Measurements from ENCODE around the gene R3HDM2.

R3HDM2 gene

DNA sequence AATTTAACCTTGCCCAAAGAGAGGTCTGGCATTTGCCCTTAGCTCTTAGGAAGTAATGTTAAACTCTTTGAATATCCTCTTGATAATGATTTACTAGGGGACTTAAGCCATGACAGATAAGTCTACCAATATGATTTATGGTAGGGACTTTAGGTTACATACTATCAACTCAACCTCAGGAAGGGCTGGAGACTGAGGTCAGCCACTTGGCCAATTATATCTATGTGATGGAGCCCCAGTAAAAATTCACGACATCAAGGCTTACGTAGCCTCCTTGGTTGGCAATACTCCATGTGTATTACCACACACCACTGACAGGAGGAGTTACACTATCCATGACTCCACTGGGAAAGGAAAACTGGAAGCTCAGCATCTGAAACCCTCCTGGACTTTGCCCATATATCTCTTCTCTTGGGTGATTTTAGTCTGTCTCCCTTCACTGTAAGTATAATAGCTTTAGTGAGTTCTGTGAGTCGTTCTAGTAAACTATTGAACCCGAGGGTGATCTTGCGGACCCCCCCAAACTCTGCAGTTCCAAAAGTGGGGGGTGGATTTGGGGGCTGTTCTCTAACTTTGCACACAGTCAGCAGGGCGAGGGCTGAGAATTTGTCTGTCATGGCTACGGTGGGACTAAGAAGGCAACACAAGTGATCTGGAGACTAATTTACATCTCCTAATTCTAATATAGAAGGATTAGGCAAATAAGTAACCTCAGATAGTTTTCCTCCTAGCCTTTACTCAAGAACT lies 62.3 kb downstream of the R3HDM2 start:
- TF ChIP-seq, protein P1, sequence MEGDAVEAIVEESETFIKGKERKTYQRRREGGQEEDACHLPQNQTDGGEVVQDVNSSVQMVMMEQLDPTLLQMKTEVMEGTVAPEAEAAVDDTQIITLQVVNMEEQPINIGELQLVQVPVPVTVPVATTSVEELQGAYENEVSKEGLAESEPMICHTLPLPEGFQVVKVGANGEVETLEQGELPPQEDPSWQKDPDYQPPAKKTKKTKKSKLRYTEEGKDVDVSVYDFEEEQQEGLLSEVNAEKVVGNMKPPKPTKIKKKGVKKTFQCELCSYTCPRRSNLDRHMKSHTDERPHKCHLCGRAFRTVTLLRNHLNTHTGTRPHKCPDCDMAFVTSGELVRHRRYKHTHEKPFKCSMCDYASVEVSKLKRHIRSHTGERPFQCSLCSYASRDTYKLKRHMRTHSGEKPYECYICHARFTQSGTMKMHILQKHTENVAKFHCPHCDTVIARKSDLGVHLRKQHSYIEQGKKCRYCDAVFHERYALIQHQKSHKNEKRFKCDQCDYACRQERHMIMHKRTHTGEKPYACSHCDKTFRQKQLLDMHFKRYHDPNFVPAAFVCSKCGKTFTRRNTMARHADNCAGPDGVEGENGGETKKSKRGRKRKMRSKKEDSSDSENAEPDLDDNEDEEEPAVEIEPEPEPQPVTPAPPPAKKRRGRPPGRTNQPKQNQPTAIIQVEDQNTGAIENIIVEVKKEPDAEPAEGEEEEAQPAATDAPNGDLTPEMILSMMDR (IDR thresholded peaks at IDR 0.05): no peak

DNA sequence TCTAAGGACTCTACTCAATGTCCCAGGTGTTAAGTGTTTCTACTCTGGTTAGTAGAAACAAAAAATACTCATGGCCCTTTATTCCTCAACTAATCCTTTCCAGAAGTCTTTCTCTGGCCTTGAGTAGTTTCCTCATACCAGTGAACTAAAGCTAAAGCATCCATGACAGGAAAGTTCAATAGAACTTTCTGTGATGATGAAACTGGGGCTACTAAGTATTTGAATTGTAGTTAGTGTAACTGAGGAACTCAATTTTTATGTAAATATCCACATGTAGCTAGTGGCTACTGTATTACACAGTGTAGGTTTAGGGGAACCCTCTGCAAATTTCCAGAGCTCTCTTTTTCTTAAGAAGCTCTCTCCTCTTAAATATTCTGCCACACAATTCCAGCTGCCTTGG lies 63.7 kb downstream of the R3HDM2 start:
- TF ChIP-seq, protein P1 (IDR thresholded peaks at IDR 0.05): no peak

DNA sequence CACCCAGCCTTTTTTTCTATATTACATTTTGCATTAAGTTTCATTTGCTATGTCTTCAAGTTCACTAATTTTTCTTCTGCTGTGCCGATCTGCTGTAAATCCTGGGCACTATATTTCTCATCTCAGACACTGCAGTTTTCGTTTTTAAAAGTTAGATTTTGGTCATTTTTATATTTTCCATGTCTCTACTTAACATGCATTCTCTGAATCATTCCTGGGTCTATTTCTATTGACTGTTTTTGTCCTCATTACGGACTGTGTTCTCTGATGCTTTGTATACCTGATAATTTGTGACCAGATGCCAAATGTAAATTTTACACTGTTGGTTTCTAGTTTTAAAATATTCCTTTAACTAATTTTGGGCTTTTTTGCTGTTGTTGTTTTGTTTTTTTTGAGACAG lies 64.5 kb downstream of the R3HDM2 start:
- TF ChIP-seq, protein P1 (IDR thresholded peaks at IDR 0.05): no peak

DNA sequence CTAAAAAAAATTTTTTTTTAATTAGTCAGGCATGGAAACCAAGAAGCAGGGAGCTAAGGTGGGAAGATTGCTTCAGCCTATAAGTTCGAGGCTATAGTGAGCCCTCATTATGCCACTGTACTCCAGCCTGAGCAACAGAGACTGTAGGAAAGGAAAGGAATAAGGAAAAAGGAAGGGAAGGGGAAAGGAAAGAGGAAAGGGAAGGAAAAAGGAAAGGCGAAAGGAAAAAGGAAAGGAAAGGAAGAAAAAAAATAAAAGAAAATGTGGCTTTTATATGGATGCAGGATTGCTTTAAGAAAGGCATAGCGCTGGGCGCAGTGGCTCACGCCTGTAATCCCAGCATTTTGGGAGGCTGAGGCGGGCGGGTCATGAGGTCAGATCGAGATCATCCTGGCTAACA lies 70.4 kb downstream of the R3HDM2 start:
- TF ChIP-seq, protein P1 (IDR thresholded peaks at IDR 0.05): no peak

DNA sequence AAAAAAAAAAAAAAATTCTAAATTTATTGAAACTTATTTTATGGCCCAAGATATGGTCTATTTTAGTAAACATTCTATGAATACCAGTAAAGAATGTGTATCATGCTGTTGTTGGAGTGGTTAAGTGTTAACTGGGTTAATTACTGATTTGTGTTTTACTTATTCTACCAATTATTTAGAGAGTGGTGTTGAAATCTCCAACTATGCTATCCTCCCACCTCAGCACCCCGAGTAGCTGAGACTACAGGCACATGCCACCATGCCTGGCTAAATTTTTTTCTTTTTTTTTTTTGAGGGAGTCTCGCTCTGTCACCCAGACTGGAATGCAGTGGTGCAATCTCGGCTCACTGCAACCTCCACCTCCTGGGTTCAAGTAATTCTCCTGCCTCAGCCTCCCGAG lies 72.2 kb downstream of the R3HDM2 start:
- TF ChIP-seq, protein P1 (IDR thresholded peaks at IDR 0.05): no peak

DNA sequence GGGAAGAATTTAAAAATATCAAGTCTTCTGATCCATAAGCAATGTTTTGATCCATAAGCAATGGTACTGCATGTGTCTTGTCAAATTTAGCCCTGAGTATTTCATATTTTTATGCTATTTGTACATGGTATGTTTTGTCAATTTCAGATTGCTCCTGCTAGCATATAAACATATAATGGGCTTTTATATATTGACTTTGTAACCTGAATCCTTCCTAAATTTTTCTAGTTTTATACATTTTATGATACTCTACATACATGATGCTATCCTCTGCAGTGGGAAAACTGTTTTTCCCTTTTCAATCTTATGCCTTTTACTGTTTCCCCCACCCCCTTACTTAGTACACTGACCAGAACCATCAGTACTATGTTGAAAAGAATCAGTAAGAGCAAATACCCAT lies 75.1 kb downstream of the R3HDM2 start:
- TF ChIP-seq, protein P1 (IDR thresholded peaks at IDR 0.05): no peak

DNA sequence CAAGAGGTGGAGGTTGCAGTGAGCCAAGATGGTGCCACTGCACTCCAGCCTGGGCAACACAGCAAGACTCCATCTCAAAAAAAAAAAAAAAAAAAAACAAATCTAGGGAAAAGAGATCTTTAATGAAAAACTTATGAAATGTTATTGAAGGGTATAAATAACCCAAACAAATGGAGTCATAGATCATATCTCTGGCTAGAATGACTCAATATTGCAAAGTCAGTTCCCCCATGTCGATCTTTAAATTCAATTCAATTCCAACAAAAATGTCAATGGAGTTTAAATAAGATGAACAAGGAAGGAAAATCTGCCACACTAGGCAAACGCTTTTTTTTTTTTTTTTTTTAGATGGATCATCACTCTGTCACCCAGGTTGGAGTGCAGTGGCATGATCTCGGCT lies 78.7 kb downstream of the R3HDM2 start:
- TF ChIP-seq, protein P1 (IDR thresholded peaks at IDR 0.05): no peak

DNA sequence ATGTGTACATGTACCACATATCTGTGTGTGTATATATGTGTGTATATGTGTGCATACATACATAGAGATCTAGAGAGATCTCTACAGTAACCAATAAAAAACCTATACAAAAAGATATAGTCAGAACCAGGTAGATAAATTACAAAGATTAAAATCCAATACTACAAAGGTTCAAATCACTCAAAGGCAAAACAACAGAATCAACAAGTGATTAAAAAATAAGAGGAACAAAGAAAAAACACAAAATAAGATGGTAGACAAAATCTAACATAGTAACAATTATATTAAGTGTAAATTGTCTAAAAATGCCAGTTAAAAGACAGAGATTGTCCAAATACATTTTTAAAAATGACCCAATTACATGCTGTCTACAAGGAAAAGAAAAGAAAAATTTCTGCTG lies 83.6 kb downstream of the R3HDM2 start:
- TF ChIP-seq, protein P1 (IDR thresholded peaks at IDR 0.05): no peak
